Caco-2 (cell line): ENCODE data around the gene MAP2K5. TPM values are rescaled to one million over a fixed set of nuclear protein-coding genes. Genes with fewer than 3 reads are reported as not detected.

Experiments
- BruUV-seq: library from RNA; stranded (reverse); fragments of 400-500 nt; replicated peaks from 2 replicates; lab custom pipeline; 2021; lab: Mats Ljungman, UMichigan
- CTCF ChIA-PET: fragments of 300-600 bp; sonication (Branson Sonifier 250); formaldehyde crosslinking; loops from one replicate; lab custom pipeline; 2022; ENCODE audit warnings: antibody characterized with exemption; lab: Charles Lee
- POLR2A ChIA-PET: fragments of 300-600 bp; sonication (Branson Sonifier 250); formaldehyde crosslinking; loops from one replicate; lab custom pipeline; 2022; ENCODE audit warnings: antibody characterized with exemption; lab: Charles Lee
- DNase-seq, 2 experiments: peaks; one replicate each; pipeline versions ENCODE4 v3.0.0 to v3.0.0-alpha.2; 2020 to 2022
- H3K27me3 ChIP-seq: replicated peaks from 2 replicates; pipeline ENCODE4 v1.6.0; 2011; ENCODE audit warnings: low read length; ENCODE audit not compliant: control insufficient read depth, insufficient read depth
- H3K36me3 ChIP-seq: 2 replicates; pipeline ENCODE4 v1.5.1; 2011; ENCODE audit warnings: low read length; ENCODE audit not compliant: control insufficient read depth, insufficient read depth
- H3K4me1 ChIP-seq: fragments of 250-450 bp; sonication (Bioruptor Pico); 2 replicates; pipeline ENCODE4 v1.5.1; 2020; ENCODE audit warnings: mild to moderate bottlenecking
- H3K4me3 ChIP-seq: 2 replicates; pipeline ENCODE4 v1.5.1; 2011; ENCODE audit warnings: low read depth, mild to moderate bottlenecking, control low read depth, low read length
- H3K9me3 ChIP-seq: fragments of 250-450 bp; sonication (Bioruptor Pico); 2 replicates; pipeline ENCODE4 v1.5.1; 2020; ENCODE audit warnings: mild to moderate bottlenecking, moderate library complexity
- H3K27ac Mint-ChIP-seq: one replicate; pipeline ENCODE4 v1.8.0; 2022; ENCODE audit warnings: mixed read lengths; ENCODE audit not compliant: unreplicated experiment
- H3K27me3 Mint-ChIP-seq: one replicate; pipeline ENCODE4 v1.8.0; 2022; ENCODE audit warnings: mixed read lengths; ENCODE audit not compliant: insufficient read depth, unreplicated experiment
- H3K36me3 Mint-ChIP-seq: one replicate; pipeline ENCODE4 v1.8.0; 2022; ENCODE audit warnings: mild to moderate bottlenecking, mixed read lengths; ENCODE audit not compliant: insufficient read depth, unreplicated experiment
- H3K4me1 Mint-ChIP-seq: one replicate; pipeline ENCODE4 v1.8.0; 2022; ENCODE audit warnings: low read depth, mixed read lengths; ENCODE audit not compliant: unreplicated experiment
- H3K4me3 Mint-ChIP-seq: one replicate; pipeline ENCODE4 v1.8.0; 2022; ENCODE audit warnings: mild to moderate bottlenecking, moderate library complexity, mixed read lengths; ENCODE audit not compliant: unreplicated experiment
- H3K9me3 Mint-ChIP-seq: one replicate; pipeline ENCODE4 v1.8.0; 2022; ENCODE audit warnings: mixed read lengths; ENCODE audit not compliant: unreplicated experiment
- CTCF ChIP-seq, 2 experiments: fragments of 200-600 bp in 1 of 2; IDR thresholded peaks; 1 replicate in 1 of 2; 2 replicates in 1 of 2; pipeline versions ENCODE4 v1.5.1 to v1.8.0; 2011 to 2022; ENCODE audit warnings: antibody characterized with exemption in 1 of 2, control low read depth in 1 of 2, inconsistent platforms in 1 of 2, low read depth in 1 of 2, low read length in 1 of 2, mild to moderate bottlenecking in 1 of 2, moderate library complexity in 1 of 2; ENCODE audit not compliant: insufficient read depth in 1 of 2, severe bottlenecking in 1 of 2, unreplicated experiment in 1 of 2
- intact Hi-C: fragments of 100-400 bp; cut with micrococcal nuclease; formaldehyde crosslinking; loops from one replicate; pipeline ENCODE4 v1.10.0; 2022; ENCODE audit not compliant: unreplicated experiment
- total RNA-seq: library from RNA; stranded (reverse); gene quantifications from 2 replicates; pipeline ENCODE4 v1.2.3, GENCODE V29; 2022

MAP2K5 gene
- total RNA-seq, 1 experiment from 2014 or later, result 12.2 TPM

GRCh38 chr15:67504796-67505195 lies 37.7 kb upstream of the MAP2K5 start:
- Histone ChIP-seq H3K4me1 (no peaks in the 10 kb centered on the region), H3K9me3 (no peaks in the 10 kb centered on the region), H3K36me3 (no peaks in the 10 kb centered on the region), H3K27me3 (no peaks in the 10 kb centered on the region), H3K4me3 (no peak overlapping the region)
- intact Hi-C loops, result no loop called here
- CTCF ChIA-PET, result no interaction called here
- POLR2A ChIA-PET, result no interaction called here
- Mint-ChIP-seq H3K36me3 (peaks cover 8% of the 10 kb centered on the region), H3K4me3 (no peak overlapping the region), H3K27ac (no peak overlapping the region), H3K9me3 (no peaks in the 10 kb centered on the region), H3K4me1 (peaks cover 7% of the 10 kb centered on the region), H3K27me3 (no peaks in the 10 kb centered on the region)
- no peak for TF ChIP-seq CTCF (IDR thresholded peaks at IDR 0.05; ENCODE audit: insufficient read depth in 1 of 2, low read depth in 1 of 2, low read length in 1 of 2, severe bottlenecking in 1 of 2, unreplicated experiment in 1 of 2)
- BruUV-seq, result no TSS peak
- DNase-seq, result no peak

DNA sequence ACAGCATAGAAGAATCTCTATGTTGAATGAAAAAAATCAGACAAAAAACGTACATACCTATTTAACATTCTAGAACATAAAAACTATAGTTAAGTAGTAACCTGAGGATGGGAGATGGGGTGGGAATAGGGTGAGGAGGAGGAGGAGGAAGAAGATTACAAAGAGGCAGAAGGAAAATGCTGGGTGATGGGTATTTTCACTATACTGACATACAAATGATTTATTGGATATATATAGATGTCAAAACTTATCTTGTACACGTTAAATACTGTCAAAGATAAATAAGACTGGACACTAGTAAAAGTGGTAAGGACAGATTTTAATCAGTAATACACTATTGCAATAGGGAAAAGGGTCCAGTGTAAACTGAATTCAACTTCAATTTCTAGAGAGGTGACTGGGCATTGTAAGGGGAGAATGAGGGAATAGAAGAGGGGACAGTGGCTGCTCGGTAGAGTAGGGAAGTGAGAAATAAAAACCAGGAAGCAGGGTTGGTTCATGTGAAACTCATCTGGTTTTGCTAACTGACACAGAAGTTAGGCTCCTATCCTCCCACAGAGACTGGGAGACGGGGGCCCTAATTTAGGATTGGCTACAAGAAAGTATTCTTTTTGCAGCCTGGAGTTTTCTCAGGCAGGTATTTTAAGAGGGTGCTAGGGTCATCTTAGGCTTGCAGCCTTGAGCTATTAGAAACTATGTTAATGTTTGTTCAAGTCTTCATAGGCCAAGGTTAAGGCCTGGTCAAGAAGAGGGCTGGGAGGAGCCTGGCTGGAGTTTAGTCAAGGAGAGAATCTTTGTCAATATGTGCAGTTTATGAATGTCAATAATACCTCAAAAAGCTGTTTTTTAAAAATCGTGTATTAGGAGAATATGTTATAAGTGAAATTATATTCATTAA lies 36.6 kb upstream of the MAP2K5 start:
- Histone ChIP-seq H3K4me1 (no peaks in the 10 kb centered on the region), H3K36me3 (no peaks in the 10 kb centered on the region), H3K4me3 (no peak overlapping the region), H3K27me3 (no peaks in the 10 kb centered on the region), H3K9me3 (no peaks in the 10 kb centered on the region)
- TF ChIP-seq CTCF (IDR thresholded peaks at IDR 0.05; ENCODE audit: insufficient read depth in 1 of 2, low read depth in 1 of 2, low read length in 1 of 2, severe bottlenecking in 1 of 2, unreplicated experiment in 1 of 2), result no peak
- Mint-ChIP-seq H3K27ac (no peak overlapping the region), H3K4me3 (no peak overlapping the region), H3K27me3 (no peaks in the 10 kb centered on the region), H3K9me3 (no peaks in the 10 kb centered on the region), H3K36me3 (peaks cover 8% of the 10 kb centered on the region), H3K4me1 (peaks cover 7% of the 10 kb centered on the region)
- ChIA-PET CTCF (no interaction called here), POLR2A (no interaction called here)
- BruUV-seq, result no TSS peak
- intact Hi-C loops, result no loop called here
- DNase-seq, result no peak

- BruUV-seq, result no TSS peak
- Histone ChIP-seq H3K4me3 (no peak overlapping the region), H3K9me3 (no peaks in the 10 kb centered on the region), H3K36me3 (no peaks in the 10 kb centered on the region), H3K27me3 (no peaks in the 10 kb centered on the region), H3K4me1 (no peaks in the 10 kb centered on the region)
- Mint-ChIP-seq H3K4me1 (peaks cover 7% of the 10 kb centered on the region), H3K27ac (no peak overlapping the region), H3K9me3 (no peaks in the 10 kb centered on the region), H3K27me3 (no peaks in the 10 kb centered on the region), H3K36me3 (peaks cover 8% of the 10 kb centered on the region), H3K4me3 (no peak overlapping the region)
- DNase-seq, result no peak
- intact Hi-C loops, result no loop called here
- POLR2A ChIA-PET, result no interaction called here
- CTCF ChIA-PET, result no interaction called here
- no peak for TF ChIP-seq CTCF (IDR thresholded peaks at IDR 0.05; ENCODE audit: insufficient read depth in 1 of 2, low read depth in 1 of 2, low read length in 1 of 2, severe bottlenecking in 1 of 2, unreplicated experiment in 1 of 2)
These were observed 35.4 kb upstream of the MAP2K5 start for GRCh38 chr15:67506775-67507747.
